Nephron (organoid): Measurements from ENCODE around the gene FAM163A.

Source experiments
- H3K27ac Mint-ChIP-seq, 3 experiments: 2 replicates each; pipeline ENCODE4 v1.8.0; 2020; ENCODE audit warnings: mixed read lengths in 3 of 3, mild to moderate bottlenecking in 2 of 3, moderate library complexity in 1 of 3
- H3K27me3 Mint-ChIP-seq: 2 replicates; pipeline ENCODE4 v1.8.0; 2021; ENCODE audit warnings: low read depth, mild to moderate bottlenecking, moderate library complexity, mixed read lengths
- H3K36me3 Mint-ChIP-seq: 2 replicates; pipeline ENCODE4 v1.8.0; 2020; ENCODE audit warnings: low read depth, mixed read lengths
- H3K4me1 Mint-ChIP-seq: 2 replicates; pipeline ENCODE4 v1.8.0; 2020; ENCODE audit warnings: mixed read lengths
- H3K4me3 Mint-ChIP-seq, 3 experiments: 2 replicates each; pipeline ENCODE4 v1.8.0; 2020; ENCODE audit warnings: mild to moderate bottlenecking in 3 of 3, mixed read lengths in 3 of 3, moderate library complexity in 2 of 3
- H3K9me3 Mint-ChIP-seq: 2 replicates; pipeline ENCODE4 v1.8.0; 2020; ENCODE audit warnings: mixed read lengths
- CTCF ChIP-seq, 3 experiments: fragments of 200-600 bp; sonication (generic); IDR thresholded peaks; one replicate each; pipeline ENCODE4 v1.5.0; 2021; ENCODE audit warnings: antibody characterized with exemption in 3 of 3; ENCODE audit not compliant: unreplicated experiment in 3 of 3

FAM163A gene

GRCh38 chr1:179745131-179745611 lies 2.1 kb downstream of the FAM163A start:
- Mint-ChIP-seq H3K4me3 (peak overlapping the region; percentile 61 to 80 (median 70)), H3K27me3 (peaks cover 74% of the 10 kb centered on the region), H3K4me1 (peaks cover 25% of the 10 kb centered on the region), H3K36me3 (peaks cover under 1% of the 10 kb centered on the region), H3K27ac (peak overlapping the region in 1 of 3 experiments; percentile 20), H3K9me3 (peaks cover 6% of the 10 kb centered on the region)
- no peak for TF ChIP-seq CTCF (IDR thresholded peaks at IDR 0.05; ENCODE audit: unreplicated experiment in 3 of 3)

GRCh38 chr1:179745743-179746142 lies 2.7 kb downstream of the FAM163A start:
- Mint-ChIP-seq H3K27me3 (peaks cover 71% of the 10 kb centered on the region), H3K27ac (peak overlapping the region in 1 of 3 experiments; percentile 6), H3K4me3 (peak overlapping the region; percentile 61 to 80 (median 70)), H3K4me1 (peaks cover 25% of the 10 kb centered on the region), H3K36me3 (peaks cover 6% of the 10 kb centered on the region), H3K9me3 (peaks cover 10% of the 10 kb centered on the region)
- TF ChIP-seq CTCF (IDR thresholded peaks at IDR 0.05; ENCODE audit: unreplicated experiment in 3 of 3), result no peak

GRCh38 chr1:179747611-179748010 lies 4.5 kb downstream of the FAM163A start:
- Mint-ChIP-seq H3K27me3 (peaks cover 58% of the 10 kb centered on the region), H3K27ac (no peak overlapping the region), H3K9me3 (peaks cover 20% of the 10 kb centered on the region), H3K4me1 (peaks cover 21% of the 10 kb centered on the region), H3K4me3 (no peak overlapping the region), H3K36me3 (peaks cover 15% of the 10 kb centered on the region)
- no peak for TF ChIP-seq CTCF (IDR thresholded peaks at IDR 0.05; ENCODE audit: unreplicated experiment in 3 of 3)

- peaks cover 53% of the 10 kb centered on the region for H3K27me3 Mint-ChIP-seq
- no peak overlapping the region for H3K27ac Mint-ChIP-seq
- no peak overlapping the region for H3K4me3 Mint-ChIP-seq
- peaks cover 20% of the 10 kb centered on the region for H3K9me3 Mint-ChIP-seq
- peaks cover 24% of the 10 kb centered on the region for H3K4me1 Mint-ChIP-seq
- TF ChIP-seq CTCF (IDR thresholded peaks at IDR 0.05; ENCODE audit: unreplicated experiment in 3 of 3), result no peak
- peaks cover 15% of the 10 kb centered on the region for H3K36me3 Mint-ChIP-seq
Measured at GRCh38 chr1:179748772-179749171, 5.7 kb downstream of the FAM163A start.

GRCh38 chr1:179750630-179751029 lies 7.5 kb downstream of the FAM163A start:
- Mint-ChIP-seq H3K36me3 (peaks cover 15% of the 10 kb centered on the region), H3K9me3 (peaks cover 20% of the 10 kb centered on the region), H3K4me1 (peaks cover 23% of the 10 kb centered on the region), H3K4me3 (no peak overlapping the region), H3K27me3 (peaks cover 35% of the 10 kb centered on the region), H3K27ac (no peak overlapping the region)
- no peak for TF ChIP-seq CTCF (IDR thresholded peaks at IDR 0.05; ENCODE audit: unreplicated experiment in 3 of 3)

GRCh38 chr1:179753061-179753460 lies 10.0 kb downstream of the FAM163A start:
- Mint-ChIP-seq H3K4me3 (no peak overlapping the region), H3K4me1 (peaks cover 15% of the 10 kb centered on the region), H3K9me3 (peaks cover 20% of the 10 kb centered on the region), H3K27me3 (peaks cover 14% of the 10 kb centered on the region), H3K27ac (peak overlapping the region in 1 of 3 experiments; percentile 4), H3K36me3 (peaks cover 15% of the 10 kb centered on the region)
- no peak for TF ChIP-seq CTCF (IDR thresholded peaks at IDR 0.05; ENCODE audit: unreplicated experiment in 3 of 3)
